GM19193 (cell line): ENCODE results near the gene CPNE5.

Experiments used
- POLR2A ChIP-seq: IDR thresholded peaks from 4 replicates; pipeline ENCODE4 v1.6.1; 2011; ENCODE audit not compliant: insufficient read depth, insufficient read length; ENCODE audit errors: extremely low read depth

The CPNE5 gene

DNA sequence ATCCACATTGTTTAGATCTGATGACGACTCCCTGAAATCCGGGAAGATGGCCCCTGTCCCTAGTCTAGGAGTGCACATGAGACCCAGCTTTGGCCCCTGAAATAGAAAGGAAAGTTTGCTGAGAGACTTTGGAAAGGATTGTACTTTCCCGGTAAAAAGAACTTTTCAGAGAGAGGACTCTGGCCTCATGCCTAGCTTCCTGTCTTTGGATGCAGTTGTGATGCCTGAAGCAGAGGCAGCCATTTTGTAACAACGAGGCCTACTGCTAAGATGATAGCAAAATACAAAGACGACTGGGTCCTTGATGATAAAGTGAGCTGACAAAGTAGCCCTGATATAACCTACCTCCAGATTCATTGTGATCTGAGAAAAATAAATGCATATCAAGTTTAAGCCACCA is 6.9 kb downstream of the CPNE5 start:
- no peak for TF ChIP-seq POLR2A

DNA sequence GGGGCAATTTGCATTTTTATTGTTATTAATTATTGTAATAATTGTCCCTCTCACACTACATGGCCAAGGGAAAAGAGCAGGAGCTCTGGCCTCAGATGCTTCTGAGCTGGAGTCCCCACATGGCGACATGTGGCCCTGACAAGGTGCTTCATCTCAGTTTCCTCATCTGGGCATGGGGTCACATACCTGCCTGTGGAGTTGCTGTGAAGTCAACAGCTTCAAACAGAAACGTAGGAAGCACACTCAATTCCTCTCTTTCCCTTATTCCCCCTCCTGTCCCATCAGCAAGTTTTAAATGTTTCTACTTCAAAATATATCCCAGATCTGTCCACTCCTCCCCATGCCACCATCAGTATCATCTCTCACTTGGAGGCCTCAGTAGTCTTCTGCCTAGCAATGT is 8.7 kb downstream of the CPNE5 start:
- TF ChIP-seq POLR2A = no peak

DNA sequence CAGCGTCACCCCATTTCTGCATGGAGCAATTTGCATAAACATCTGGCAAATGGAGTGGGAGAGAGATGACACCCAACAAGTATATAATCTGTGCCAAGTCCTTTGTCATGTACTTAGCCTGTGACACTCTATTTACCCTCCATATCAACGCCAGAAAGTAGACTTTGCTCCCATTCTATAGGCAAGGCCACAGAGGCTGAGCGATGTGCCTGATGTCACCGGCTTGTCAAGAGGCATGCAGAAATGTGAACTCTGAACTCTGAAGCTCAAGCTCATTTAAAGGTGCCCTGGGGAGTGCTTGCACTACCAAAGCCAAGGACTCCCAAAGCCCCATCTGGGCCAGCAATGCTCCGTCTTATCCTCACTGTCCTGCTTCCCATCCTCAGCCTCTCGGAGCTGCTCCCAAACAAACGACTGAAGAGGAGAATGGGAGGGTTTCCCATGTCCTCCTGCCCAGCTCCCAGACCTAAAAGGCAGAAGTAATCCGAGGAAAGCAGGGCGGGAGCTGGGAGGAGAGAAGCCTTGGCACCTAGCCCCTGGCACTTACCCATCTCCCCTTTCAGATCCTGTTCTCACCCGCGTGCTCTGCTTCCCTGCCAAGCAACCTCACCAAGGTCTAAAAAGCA is 9.2 kb downstream of the CPNE5 start:
- TF ChIP-seq POLR2A = no peak

DNA sequence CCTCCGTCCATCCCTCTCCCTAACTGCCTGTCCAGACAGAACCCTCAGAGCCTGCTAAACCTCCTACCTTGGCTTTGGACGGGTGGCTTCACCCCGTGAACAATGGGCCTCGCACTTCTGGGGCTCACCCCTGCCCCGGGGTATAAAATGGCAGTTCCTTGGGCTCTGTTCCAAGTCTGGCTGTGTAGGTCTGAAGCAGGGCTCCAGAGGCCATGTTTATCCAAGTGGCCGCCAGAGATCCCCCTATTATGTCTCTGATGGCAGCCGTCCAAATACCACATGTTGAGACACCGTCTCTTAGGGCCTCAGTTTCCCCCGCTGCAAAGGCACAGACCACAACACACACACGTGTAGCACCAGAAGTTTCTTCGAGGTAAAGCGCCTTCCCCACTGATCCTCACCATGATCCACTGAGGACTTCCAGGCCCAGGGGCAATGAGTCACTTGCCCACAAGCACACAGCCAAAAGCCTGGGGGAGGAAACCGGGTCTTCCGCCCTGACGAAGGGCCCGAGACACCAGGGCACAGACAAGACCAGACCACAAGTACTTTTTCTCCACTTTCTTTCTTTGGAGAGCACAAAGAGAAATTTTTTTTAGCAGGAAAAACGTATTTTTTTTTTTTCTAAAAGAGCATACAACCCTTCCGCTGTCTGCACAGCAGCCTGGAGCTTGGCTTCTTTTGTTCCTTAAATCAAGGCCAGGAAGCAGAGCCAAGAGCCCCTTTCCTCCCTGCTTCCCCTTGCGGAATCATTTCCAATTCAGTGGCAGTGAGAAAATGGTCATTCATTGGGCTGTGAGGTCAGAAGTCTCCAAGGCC is 11.8 kb downstream of the CPNE5 start:
- TF ChIP-seq POLR2A = no peak

DNA sequence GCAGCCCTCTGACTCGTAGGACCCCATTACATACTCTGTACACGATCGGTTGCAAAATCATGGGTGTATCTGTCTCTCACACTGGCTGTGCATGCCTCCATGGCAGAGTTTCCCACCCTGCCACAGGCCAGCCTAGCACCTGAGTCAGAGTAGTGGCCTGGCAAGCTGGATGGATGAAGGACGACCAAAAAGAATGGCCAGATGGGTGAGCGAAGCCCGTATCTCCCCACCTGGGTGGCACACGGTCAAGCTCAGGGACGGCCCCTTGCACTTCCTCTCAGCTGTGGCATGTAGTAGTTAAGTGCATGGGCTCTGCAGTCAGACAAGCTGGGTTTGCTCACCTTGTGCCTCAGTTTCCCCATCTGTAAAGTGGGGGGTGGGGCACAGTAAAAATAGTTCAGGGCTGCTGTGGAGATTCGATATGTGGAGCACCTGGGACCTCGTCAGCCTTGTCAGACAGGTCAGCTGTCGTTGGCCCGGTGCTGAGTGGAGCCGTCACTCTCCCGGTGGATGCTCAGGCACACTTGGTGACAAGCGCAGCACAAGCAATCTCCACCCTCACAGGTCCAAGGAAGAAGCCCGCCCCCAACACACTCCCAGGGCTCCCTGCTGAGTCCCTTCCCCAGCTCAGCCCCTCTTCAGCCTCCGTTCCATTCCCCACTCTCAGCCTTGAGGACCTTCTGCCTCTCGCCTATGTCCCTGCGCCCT is 12.6 kb downstream of the CPNE5 start:
- TF ChIP-seq POLR2A = no peak

DNA sequence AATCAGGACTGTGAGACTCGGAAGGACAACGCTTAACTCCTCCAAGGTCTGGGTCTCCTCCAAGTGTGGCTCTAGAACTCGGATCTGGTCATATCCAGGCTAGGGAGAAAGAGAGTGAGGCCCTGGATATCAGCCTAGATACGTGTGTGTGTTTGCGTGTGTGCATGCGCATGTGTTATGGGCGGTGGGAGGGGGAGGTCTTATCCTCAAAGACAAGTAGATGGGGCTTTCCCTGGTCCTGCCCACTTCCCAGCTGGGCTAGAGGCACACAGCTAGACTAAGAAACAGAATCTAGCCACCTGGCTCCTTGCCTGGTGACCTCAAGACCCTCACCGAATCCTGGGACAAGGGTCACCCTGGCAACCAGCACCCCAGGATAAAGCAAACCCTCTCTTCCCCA is 13.2 kb downstream of the CPNE5 start:
- no peak for TF ChIP-seq POLR2A

DNA sequence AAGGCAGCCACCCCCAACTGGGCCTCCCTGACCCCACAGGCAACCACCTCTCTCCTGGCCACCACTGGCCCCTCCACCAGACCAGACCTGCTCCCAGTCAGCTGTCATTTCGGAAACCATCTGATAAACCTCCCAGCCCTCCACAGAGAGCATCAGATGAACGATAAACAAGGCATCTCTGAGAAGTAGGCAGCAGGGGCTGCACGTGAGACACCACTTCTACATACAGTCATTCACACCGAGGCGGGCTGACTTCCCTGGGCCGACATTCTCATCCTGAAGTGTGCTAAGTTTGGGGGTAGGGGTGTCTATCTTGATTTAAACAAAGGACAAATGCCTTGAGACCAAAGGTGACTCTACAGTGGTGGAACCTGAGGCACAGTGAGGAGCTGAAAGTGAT is 13.8 kb downstream of the CPNE5 start:
- no peak for TF ChIP-seq POLR2A

DNA sequence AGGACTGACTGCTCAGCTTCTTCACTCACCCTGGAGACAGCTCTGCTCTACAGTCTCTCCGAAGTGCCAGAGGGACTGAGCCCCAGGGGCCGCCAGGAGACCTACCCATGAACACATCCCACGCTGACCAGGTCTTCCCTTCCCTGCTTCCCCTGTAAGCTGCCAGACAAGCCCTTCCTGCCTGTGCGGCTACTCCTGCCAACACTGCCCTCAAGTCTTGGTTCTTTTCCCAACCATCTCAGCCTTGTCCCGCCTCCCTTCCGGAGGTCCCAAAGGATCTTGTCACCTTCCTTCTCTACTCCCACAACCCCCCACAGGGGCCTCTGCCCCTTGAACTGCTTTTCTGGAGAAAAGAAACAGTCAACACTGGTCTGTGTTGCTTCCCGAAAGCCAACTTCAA is 15.0 kb downstream of the CPNE5 start:
- no peak for TF ChIP-seq POLR2A

DNA sequence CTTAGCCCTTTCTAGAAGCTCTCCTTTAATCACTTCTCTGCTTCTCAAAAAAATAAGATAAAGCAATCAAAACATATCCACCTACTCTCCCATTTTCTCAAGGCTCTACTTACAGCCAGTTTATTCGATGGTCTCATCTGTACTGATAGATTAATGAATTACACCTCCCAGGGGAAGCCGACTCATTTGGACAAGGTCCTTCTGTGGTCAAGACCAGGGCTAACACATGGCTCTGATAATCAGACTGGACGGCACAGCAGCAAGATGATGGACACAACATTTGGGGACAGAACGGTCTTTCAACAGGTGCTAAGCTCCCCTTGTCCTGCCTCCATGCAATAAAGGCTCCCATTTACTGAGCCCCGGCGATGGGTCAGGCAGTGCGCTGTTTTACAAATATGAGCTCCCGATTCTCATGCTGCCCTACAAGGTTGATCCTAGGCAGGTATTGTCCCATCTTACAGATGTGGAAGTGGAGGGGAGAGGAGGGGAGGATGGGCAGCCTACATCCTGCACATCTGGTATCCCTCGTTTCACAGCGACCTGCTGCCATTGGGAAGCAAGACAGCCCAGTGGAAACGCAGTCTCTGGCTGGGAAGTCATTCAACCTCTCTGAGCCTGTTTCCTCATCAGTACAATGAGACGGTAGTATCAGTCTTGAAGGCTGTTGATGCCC is 15.7 kb downstream of the CPNE5 start:
- no peak for TF ChIP-seq POLR2A

DNA sequence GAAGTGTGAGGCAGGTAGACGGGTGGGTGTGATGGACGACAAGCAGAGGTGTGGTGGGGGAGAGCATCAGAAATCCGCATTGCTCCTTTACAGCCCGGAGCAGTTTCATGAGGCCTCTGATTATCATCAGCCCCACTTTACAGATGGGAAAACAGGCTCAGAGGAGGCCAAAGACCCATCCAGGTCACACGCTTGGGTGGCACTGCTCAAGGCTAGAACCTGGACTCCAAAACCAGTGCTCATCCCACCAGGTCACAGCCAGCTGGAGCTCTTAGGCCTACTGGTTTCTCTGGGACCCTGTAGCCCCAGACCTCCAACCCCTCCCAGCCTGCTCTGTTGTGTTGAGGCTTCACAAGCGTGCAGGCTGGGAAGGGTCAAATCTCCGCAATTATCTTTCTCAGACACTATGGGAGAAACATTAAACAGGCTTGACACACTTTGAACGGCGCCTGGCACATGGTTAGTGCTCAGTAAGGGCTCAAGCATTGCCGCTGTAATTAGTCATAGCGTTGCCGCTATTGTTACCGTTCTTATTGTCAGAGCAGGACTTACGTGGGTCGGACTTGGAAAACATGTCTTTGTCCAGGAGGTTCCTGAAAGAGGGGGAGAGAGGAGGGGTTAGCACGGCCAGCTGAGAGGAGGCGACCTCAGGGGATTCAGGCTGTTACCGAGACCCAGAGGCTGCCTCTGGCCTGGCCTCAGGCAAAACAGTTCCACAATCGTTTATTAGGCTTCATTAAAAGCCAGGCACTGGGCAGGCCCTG is 16.6 kb downstream of the CPNE5 start:
- TF ChIP-seq POLR2A = no peak

DNA sequence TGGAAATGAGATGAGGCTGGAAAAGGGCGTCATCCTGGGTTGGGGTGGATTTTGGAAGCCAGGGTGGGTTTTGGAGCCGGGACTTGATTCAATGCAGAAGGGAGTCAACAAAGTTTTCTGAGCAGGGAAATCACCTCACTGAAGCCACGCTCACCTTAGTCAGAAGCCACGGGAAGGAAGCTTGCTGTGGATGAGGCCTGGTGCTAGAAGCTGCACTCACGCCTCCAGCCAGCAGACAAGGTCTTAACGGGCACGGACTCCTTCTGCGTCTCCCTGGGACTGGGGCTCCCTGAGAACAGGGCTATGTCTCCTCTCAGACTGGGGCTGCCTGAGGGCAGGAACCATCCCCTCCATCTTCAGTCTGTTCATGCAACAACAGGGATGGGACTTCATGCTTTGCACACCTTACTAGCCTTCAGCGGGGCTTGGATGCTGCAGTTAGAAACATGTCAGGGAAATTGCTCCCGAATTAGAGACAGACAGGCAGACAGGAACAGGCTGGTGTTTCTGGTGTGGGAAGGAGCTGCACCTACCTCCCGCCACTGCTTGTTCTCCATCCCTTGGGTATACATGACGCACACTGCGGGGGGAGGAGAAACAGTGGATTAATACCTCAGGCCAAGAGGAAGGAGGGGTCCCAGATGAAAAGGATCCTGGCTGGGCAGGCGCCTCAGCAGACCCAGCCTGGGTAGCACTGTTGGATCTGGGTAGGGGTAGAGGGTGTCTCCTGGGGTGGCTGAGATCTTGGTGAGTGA is 17.5 kb downstream of the CPNE5 start:
- TF ChIP-seq POLR2A = no peak

DNA sequence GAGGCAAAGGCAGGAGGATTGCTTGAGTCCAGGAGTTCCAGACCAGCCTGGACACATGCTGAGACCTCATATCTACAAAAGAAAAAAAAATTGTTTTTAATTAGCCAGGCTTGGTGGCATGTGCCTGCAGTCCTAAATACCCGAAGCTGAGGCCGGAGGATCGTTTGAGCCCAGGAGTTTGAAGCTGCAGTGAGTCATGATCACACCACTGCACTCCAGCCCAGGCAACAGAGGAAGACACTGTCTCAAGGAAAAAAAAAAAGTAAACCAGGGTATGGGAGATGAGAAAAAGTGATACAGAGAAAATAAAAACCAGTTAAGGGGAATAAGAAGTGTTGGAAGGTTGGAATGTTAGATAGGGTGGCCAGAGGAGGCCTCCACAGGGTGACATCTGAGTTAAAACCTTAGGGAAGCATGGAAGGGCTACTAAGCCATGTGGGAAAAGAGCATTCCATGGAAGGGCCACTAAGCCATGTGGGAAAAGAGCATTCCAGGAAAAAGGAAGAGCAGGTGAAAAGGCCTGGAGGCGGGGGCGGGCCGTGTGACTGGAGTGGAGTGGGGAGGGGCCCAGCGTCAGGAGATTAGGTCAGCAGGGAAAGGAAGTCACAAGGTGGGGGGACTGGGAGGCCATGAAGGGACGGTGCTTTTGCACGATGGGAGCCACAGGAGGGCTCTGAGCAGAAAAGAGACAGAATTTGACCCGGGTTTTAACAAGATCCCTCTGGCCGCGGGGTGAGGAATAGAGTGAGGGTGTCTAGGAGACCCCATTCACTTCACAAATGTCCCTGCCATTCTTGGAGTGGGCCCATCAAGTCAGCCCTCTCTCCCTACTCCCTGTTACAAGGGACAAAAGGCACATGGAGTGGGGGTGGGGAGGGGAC is 18.3 kb downstream of the CPNE5 start:
- TF ChIP-seq POLR2A = no peak

DNA sequence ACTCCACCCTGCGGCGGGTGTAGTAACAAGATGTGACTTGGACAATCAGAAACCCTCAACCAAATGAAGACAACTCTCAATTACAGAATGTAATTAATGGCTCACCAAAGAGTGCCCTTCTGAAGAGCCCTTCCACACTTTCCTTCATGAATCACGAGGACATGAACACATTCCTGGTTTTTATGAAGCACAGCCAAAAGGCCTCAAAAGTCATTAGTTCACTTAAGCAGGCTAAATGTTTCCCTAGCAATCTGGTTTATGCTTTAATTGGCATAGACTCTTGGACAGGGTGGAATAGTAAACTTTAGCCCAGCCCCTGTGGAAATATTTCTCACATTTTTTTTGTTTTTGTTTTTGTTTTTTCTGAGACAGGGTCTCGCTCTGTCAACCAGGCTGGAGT is 20.5 kb downstream of the CPNE5 start:
- no peak for TF ChIP-seq POLR2A

DNA sequence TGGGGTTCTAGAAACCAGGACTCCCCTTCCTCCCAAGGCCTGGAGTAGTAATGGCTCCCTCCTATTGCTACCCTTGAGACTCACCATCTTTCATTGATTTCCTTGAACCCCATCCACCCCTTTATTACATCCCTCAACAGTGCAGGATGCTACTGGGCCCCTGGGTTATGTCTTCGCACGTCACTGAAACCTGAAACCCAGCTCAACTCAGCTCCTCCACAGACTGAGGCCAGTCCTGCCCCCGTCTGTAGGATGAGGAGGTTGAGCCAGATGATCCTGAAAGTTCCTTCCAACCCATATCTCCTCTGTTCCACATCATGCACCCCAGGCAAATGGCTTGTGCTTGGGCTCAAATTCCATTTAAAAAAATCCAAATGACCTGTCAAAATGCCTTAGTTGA is 21.4 kb downstream of the CPNE5 start:
- TF ChIP-seq POLR2A = no peak
